Measurements from ENCODE around the gene TMEFF1.

- TF ChIP-seq CTCF (IDR thresholded peaks at IDR 0.05; ENCODE audit: low read length): no peak
- TF ChIP-seq EZH2 (IDR thresholded peaks at IDR 0.05; ENCODE audit: borderline replicate concordance, low read length): no peak
Observed at GRCh38 chr9:100448266-100448665, 24.7 kb upstream of the TMEFF1 start.

Data from OCI-LY1 (cell line).